GM19099 (cell line): ENCODE measurements around the gene KRTAP10-1.

Experiments used
- POLR2A ChIP-seq: IDR thresholded peaks from 3 replicates; pipeline ENCODE4 v1.6.1; 2011; ENCODE audit warnings: low read depth; ENCODE audit not compliant: insufficient read length; ENCODE audit errors: extremely low read depth

The KRTAP10-1 gene

GRCh38 chr21:44498280-44499210 is 41.5 kb downstream of the KRTAP10-1 start:
- TF ChIP-seq POLR2A: no peak

- TF ChIP-seq POLR2A: no peak
These were observed 42.3 kb downstream of the KRTAP10-1 start for GRCh38 chr21:44497703-44498126.

GRCh38 chr21:44496564-44497550 is 43.1 kb downstream of the KRTAP10-1 start:
- TF ChIP-seq POLR2A: no peak

- TF ChIP-seq POLR2A: no peak
These were observed 44.1 kb downstream of the KRTAP10-1 start for GRCh38 chr21:44495611-44496563.

- TF ChIP-seq POLR2A: no peak
These were observed 45.0 kb downstream of the KRTAP10-1 start for GRCh38 chr21:44494956-44495355.

- no peak for TF ChIP-seq POLR2A
These were observed 45.6 kb downstream of the KRTAP10-1 start for GRCh38 chr21:44494418-44494817.

GRCh38 chr21:44492567-44493385 is 47.2 kb downstream of the KRTAP10-1 start:
- TF ChIP-seq POLR2A: no peak

GRCh38 chr21:44490816-44491215 is 49.2 kb downstream of the KRTAP10-1 start:
- TF ChIP-seq POLR2A: no peak

- no peak for TF ChIP-seq POLR2A
These were observed 49.6 kb downstream of the KRTAP10-1 start for GRCh38 chr21:44490405-44490804.

- TF ChIP-seq POLR2A: no peak
These were observed 50.0 kb downstream of the KRTAP10-1 start for GRCh38 chr21:44489962-44490361.
